Endothelial cell of umbilical vein (primary cell): ENCODE measurements around the gene METRN.

Source experiments
- EZH2 ChIP-seq: IDR thresholded peaks from 2 replicates; pipeline ENCODE4 v1.6.1; 2012; ENCODE audit warnings: borderline replicate concordance, low read depth, mild to moderate bottlenecking, moderate library complexity, low read length, inconsistent platforms; ENCODE audit not compliant: severe bottlenecking
- POLR2AphosphoS5 ChIP-seq: IDR thresholded peaks from 2 replicates; pipeline ENCODE4 v1.6.1; 2012; ENCODE audit warnings: low read depth, mild to moderate bottlenecking, control low read depth, low read length, moderate library complexity; ENCODE audit not compliant: insufficient read depth

- no peak for TF ChIP-seq EZH2
- TF ChIP-seq POLR2AphosphoS5: no peak
These were observed 7.8 kb upstream of the METRN start for GRCh38 chr16:707062-707538.
